Measurements from ENCODE around the gene OR4D2.

The OR4D2 gene

GRCh38 chr17:58204796-58205195, 38.0 kb downstream of the OR4D2 start:
- no peak for DNase-seq (ENCODE audit: low read depth)
- no peak overlapping the region for H3K4me3 ChIP-seq (ENCODE audit: low read depth, low read length)
- no peak for TF ChIP-seq CTCF (conservative IDR thresholded peaks at IDR 0.05; ENCODE audit: low read depth, low read length)

DNA sequence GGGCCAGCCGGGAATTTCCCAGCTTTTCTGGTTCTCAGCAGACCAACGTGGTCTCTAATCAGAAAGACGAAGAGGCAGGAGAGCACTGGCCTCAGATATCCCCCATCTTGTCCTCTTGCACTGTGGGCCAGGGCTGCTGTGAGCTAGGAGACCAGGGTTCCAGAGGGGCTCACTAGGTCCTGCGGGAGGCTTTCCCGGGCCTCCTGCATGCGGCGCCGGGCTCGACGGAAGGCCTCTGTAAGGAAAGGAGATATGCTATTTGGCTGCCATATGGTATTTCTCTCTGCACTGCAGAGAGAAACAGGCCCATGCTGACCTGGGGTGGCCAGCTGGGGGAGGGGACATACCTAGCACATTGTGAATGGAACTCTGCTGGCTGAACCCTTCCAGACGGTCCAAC, 39.2 kb downstream of the OR4D2 start:
- no peak for DNase-seq (ENCODE audit: low read depth)
- no peak for TF ChIP-seq CTCF (conservative IDR thresholded peaks at IDR 0.05; ENCODE audit: low read depth, low read length)
- H3K4me3 ChIP-seq (ENCODE audit: low read depth, low read length) = no peak overlapping the region

DNA sequence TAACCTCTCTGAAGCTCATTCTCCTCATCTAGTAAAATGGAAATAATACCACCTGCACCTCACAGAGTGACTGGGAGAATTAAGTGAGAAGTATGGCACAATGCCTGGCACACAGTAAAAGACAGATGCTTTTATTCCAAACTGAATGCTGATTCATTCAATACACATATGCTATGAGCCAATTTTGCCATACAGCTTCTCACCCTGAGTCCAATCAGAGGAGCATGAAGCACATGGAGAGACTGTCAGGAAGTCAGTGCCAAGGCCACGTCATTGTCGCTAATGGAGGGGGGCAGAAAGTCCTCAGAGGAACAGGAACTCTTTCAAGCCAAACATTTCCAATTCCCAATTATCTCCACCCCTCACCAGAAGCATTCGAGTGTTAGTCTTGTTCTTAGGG, 40.7 kb downstream of the OR4D2 start:
- no peak overlapping the region for H3K4me3 ChIP-seq (ENCODE audit: low read depth, low read length)
- no peak for DNase-seq (ENCODE audit: low read depth)
- no peak for TF ChIP-seq CTCF (conservative IDR thresholded peaks at IDR 0.05; ENCODE audit: low read depth, low read length)

DNA sequence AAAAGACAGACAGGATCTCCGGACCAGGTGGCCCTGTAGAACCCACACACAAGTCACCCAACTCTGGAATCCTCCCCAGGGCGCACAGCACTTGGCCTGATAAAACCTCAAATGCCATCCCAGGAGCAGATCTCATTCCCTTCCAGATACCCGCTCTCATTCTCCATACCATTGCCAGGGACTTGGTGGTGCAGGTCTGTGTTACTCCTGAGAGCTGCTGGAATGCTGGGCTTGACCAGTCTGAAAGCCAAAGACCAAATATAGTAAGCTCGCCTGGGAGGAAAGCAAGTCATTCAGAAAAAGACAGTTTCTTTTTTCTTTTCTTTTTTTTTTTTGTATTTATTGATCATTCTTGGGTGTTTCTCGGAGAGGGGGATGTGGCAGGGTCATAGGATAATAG, 41.6 kb downstream of the OR4D2 start:
- TF ChIP-seq CTCF (conservative IDR thresholded peaks at IDR 0.05; ENCODE audit: low read depth, low read length) = no peak
- DNase-seq (ENCODE audit: low read depth) = no peak
- H3K4me3 ChIP-seq (ENCODE audit: low read depth, low read length) = no peak overlapping the region

GRCh38 chr17:58210922-58211321, 44.1 kb downstream of the OR4D2 start:
- TF ChIP-seq CTCF (conservative IDR thresholded peaks at IDR 0.05; ENCODE audit: low read depth, low read length) = no peak
- no peak for DNase-seq (ENCODE audit: low read depth)

GRCh38 chr17:58215685-58216084, 48.9 kb downstream of the OR4D2 start:
- no peak for TF ChIP-seq CTCF (conservative IDR thresholded peaks at IDR 0.05; ENCODE audit: low read depth, low read length)
- no peak overlapping the region for H3K4me3 ChIP-seq (ENCODE audit: low read depth, low read length)
- no peak for DNase-seq (ENCODE audit: low read depth)

More at GRCh38 chr17:58210922-58211321, 44.1 kb downstream of the OR4D2 start:
- H3K4me3 ChIP-seq (ENCODE audit: low read depth, low read length) = no peak overlapping the region

DNA sequence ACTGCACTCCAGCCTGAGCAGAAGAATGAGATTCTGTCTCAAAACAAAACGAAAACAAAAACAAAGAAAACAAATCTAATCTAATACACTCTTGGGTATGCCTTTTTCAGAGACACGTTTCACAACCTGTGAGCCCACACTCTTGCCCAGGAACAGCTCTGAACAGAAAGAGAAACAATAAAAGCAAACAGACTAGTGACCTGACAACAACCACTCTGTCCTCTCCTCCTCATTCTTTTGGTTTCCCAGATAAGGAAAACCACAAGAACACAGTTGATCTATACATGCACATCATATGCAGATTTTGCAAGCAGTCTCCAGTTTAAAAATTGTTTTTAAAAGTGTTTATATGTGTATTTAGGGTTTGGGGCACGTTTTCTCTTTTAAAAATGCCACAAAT, 51.0 kb downstream of the OR4D2 start:
- TF ChIP-seq CTCF (conservative IDR thresholded peaks at IDR 0.05; ENCODE audit: low read depth, low read length) = no peak
- no peak overlapping the region for H3K4me3 ChIP-seq (ENCODE audit: low read depth, low read length)
- DNase-seq (ENCODE audit: low read depth) = no peak

Measured in choroid plexus epithelial cell (primary cell).